ENCODE results near the gene SLC5A2.

Gene SLC5A2

GRCh38 chr16:31460582-31461002 is 22.3 kb upstream of the SLC5A2 start:
- DNase-seq = peak in 1 of 3 experiments; percentile 27

- no peak for DNase-seq
Observed at GRCh38 chr16:31461201-31461920, 21.6 kb upstream of the SLC5A2 start.

GRCh38 chr16:31461921-31462804 is 20.8 kb upstream of the SLC5A2 start:
- no peak for DNase-seq

- no peak for DNase-seq
Observed at GRCh38 chr16:31464348-31464769, 18.6 kb upstream of the SLC5A2 start.

- no peak for DNase-seq
Observed at GRCh38 chr16:31464781-31465260, 18.1 kb upstream of the SLC5A2 start.

- DNase-seq = no peak
Observed at GRCh38 chr16:31465788-31466370, 17.0 kb upstream of the SLC5A2 start.

- DNase-seq = no peak
Observed at GRCh38 chr16:31466381-31466841, 16.5 kb upstream of the SLC5A2 start.

- no peak for DNase-seq
Observed at GRCh38 chr16:31467151-31467773, 15.7 kb upstream of the SLC5A2 start.

- no peak for DNase-seq
Observed at GRCh38 chr16:31467858-31468257, 15.1 kb upstream of the SLC5A2 start.

- no peak for DNase-seq
Observed at GRCh38 chr16:31470615-31471014, 12.3 kb upstream of the SLC5A2 start.

GRCh38 chr16:31471241-31471874 is 11.6 kb upstream of the SLC5A2 start:
- DNase-seq = no peak

GRCh38 chr16:31471875-31472708 is 10.8 kb upstream of the SLC5A2 start, which contains the start of gene TGFB1I1:
TSS of gene TGFB1I1 (plus strand) at chr16:31472152. CDS start at chr16:31472189, 37 bp downstream.
- peak in 2 of 3 experiments; percentile 41 to 43 for DNase-seq

GRCh38 chr16:31472709-31473203 is 10.2 kb upstream of the SLC5A2 start:
- peak in 1 of 3 experiments; percentile 36 for DNase-seq

GRCh38 chr16:31473264-31473984 is 9.5 kb upstream of the SLC5A2 start:
- DNase-seq = no peak

GRCh38 chr16:31474173-31474714 is 8.7 kb upstream of the SLC5A2 start:
- no peak for DNase-seq

- no peak for DNase-seq
Observed at GRCh38 chr16:31474773-31475738, 7.9 kb upstream of the SLC5A2 start.

GRCh38 chr16:31475946-31476302 is 7.0 kb upstream of the SLC5A2 start:
- DNase-seq = no peak

GRCh38 chr16:31476303-31477219 is 6.4 kb upstream of the SLC5A2 start:
- DNase-seq = no peak
